ENCODE measurements around the gene C17orf100.

C17orf100 gene

GRCh38 chr17:6682339-6682738 is 30.8 kb downstream of the C17orf100 start:
- Histone ChIP-seq H3K9ac (ENCODE audit: low read length) (no peak overlapping the region), H3K36me3 (replicated peaks; ENCODE audit: insufficient read depth, low read length) (no peaks in the 10 kb centered on the region), H4K20me1 (ENCODE audit: insufficient read depth, low read length) (no peaks in the 10 kb centered on the region), H3K9me2 (replicated peaks; ENCODE audit: insufficient read depth, low read length) (no peaks in the 10 kb centered on the region), H3K79me2 (ENCODE audit: low read length) (no peaks in the 10 kb centered on the region), H3K27ac (ENCODE audit: low read length) (no peak overlapping the region), H3K27me3 (replicated peaks; ENCODE audit: insufficient read depth, low read length) (peaks cover 51% of the 10 kb centered on the region), H3K4me1 (ENCODE audit: low read length) (peaks cover 4% of the 10 kb centered on the region; the same call in 1 of the 2 replicates), H2AFZ (ENCODE audit: low read length) (no peak overlapping the region), H3F3A (ENCODE audit: insufficient read depth, low read length) (no peaks in the 10 kb centered on the region), H3K4me2 (ENCODE audit: low read depth, low read length) (no peak overlapping the region), H3K4me3 (ENCODE audit: low read length) (no peak overlapping the region), H3K9me3 (replicated peaks; ENCODE audit: insufficient read depth, low read length) (no peaks in the 10 kb centered on the region)
- DNase-seq: no peak
- TF ChIP-seq EZH2 (optimal IDR thresholded peaks at IDR 0.05; ENCODE audit: low read depth, low read length): no peak
- TF ChIP-seq CTCF (IDR thresholded peaks at IDR 0.05; ENCODE audit: low read length): no peak
- no peak for TF ChIP-seq EZH2phosphoT487 (IDR thresholded peaks at IDR 0.05; ENCODE audit: low read length)

GRCh38 chr17:6683081-6683684 is 31.6 kb downstream of the C17orf100 start:
- peaks cover 52% of the 10 kb centered on the region for H3K27me3 ChIP-seq (replicated peaks; ENCODE audit: insufficient read depth, low read length)
- H3K36me3 ChIP-seq (replicated peaks; ENCODE audit: insufficient read depth, low read length): no peaks in the 10 kb centered on the region
- no peak for DNase-seq
- H3F3A ChIP-seq (ENCODE audit: insufficient read depth, low read length): no peaks in the 10 kb centered on the region
- no peaks in the 10 kb centered on the region for H3K79me2 ChIP-seq (ENCODE audit: low read length)
- no peak overlapping the region for H3K4me2 ChIP-seq (ENCODE audit: low read depth, low read length)
- H4K20me1 ChIP-seq (ENCODE audit: insufficient read depth, low read length): no peaks in the 10 kb centered on the region
- TF ChIP-seq CTCF (IDR thresholded peaks at IDR 0.05; ENCODE audit: low read length) (no peak), EZH2 (optimal IDR thresholded peaks at IDR 0.05; ENCODE audit: low read depth, low read length) (no peak), EZH2phosphoT487 (IDR thresholded peaks at IDR 0.05; ENCODE audit: low read length) (no peak)
- H3K9me3 ChIP-seq (replicated peaks; ENCODE audit: insufficient read depth, low read length): no peaks in the 10 kb centered on the region
- H3K9ac ChIP-seq (ENCODE audit: low read length): no peak overlapping the region
- H3K4me3 ChIP-seq (ENCODE audit: low read length): no peak overlapping the region
- H3K9me2 ChIP-seq (replicated peaks; ENCODE audit: insufficient read depth, low read length): no peaks in the 10 kb centered on the region
- no peak overlapping the region for H2AFZ ChIP-seq (ENCODE audit: low read length)
- no peaks in the 10 kb centered on the region for H3K4me1 ChIP-seq (ENCODE audit: low read length)
- no peak overlapping the region for H3K27ac ChIP-seq (ENCODE audit: low read length)

- H3K4me2 ChIP-seq (ENCODE audit: low read depth, low read length): no peak overlapping the region
- H3F3A ChIP-seq (ENCODE audit: insufficient read depth, low read length): no peaks in the 10 kb centered on the region
Observed at GRCh38 chr17:6683730-6684459, 32.3 kb downstream of the C17orf100 start.

More at GRCh38 chr17:6683730-6684459, 32.3 kb downstream of the C17orf100 start:
- H3K9ac ChIP-seq (ENCODE audit: low read length): no peak overlapping the region
- no peaks in the 10 kb centered on the region for H4K20me1 ChIP-seq (ENCODE audit: insufficient read depth, low read length)
- H2AFZ ChIP-seq (ENCODE audit: low read length): no peak overlapping the region
- H3K4me3 ChIP-seq (ENCODE audit: low read length): no peak overlapping the region
- H3K9me2 ChIP-seq (replicated peaks; ENCODE audit: insufficient read depth, low read length): no peaks in the 10 kb centered on the region
- peaks cover 45% of the 10 kb centered on the region for H3K27me3 ChIP-seq (replicated peaks; ENCODE audit: insufficient read depth, low read length)
- no peak for DNase-seq
- H3K4me1 ChIP-seq (ENCODE audit: low read length): no peaks in the 10 kb centered on the region
- no peaks in the 10 kb centered on the region for H3K79me2 ChIP-seq (ENCODE audit: low read length)
- no peaks in the 10 kb centered on the region for H3K36me3 ChIP-seq (replicated peaks; ENCODE audit: insufficient read depth, low read length)
- no peaks in the 10 kb centered on the region for H3K9me3 ChIP-seq (replicated peaks; ENCODE audit: insufficient read depth, low read length)
- H3K27ac ChIP-seq (ENCODE audit: low read length): no peak overlapping the region
- TF ChIP-seq EZH2phosphoT487 (IDR thresholded peaks at IDR 0.05; ENCODE audit: low read length): no peak
- no peak for TF ChIP-seq EZH2 (optimal IDR thresholded peaks at IDR 0.05; ENCODE audit: low read depth, low read length)
- no peak for TF ChIP-seq CTCF (IDR thresholded peaks at IDR 0.05; ENCODE audit: low read length)

Measured in MM.1S (cell line).